ENCODE results near the gene CCDC138. TPM values are rescaled to one million over a fixed set of nuclear protein-coding genes. Genes with fewer than 3 reads are reported as not detected.

Gene CCDC138
- polyA plus RNA-seq, 1 donor, result 6.2 TPM

- DNase-seq, result no peak
- Histone ChIP-seq H3K4me3 (ENCODE audit: low read length) (no peak overlapping the region), H3K9me3 (ENCODE audit: control insufficient read depth, low read depth, low read length) (no peaks in the 10 kb centered on the region), H3K27ac (ENCODE audit: low read length) (no peak overlapping the region), H3K4me1 (ENCODE audit: control insufficient read depth, insufficient read depth, low read length) (no peaks in the 10 kb centered on the region), H3K27me3 (ENCODE audit: control insufficient read depth, insufficient read depth, low read length) (no peaks in the 10 kb centered on the region), H3K36me3 (ENCODE audit: control insufficient read depth, insufficient read depth, low read length) (peaks cover 14% of the 10 kb centered on the region)
- 100% methylated on average over 1 of the region's 3 CpGs for WGBS (ENCODE audit: insufficient coverage, low lambda C conversion rate)
Observed at GRCh38 chr2:108852375-108852774, 65.8 kb downstream of the CCDC138 start.

GRCh38 chr2:108853421-108853820, 66.8 kb downstream of the CCDC138 start:
- no CpG with 5 or more reads among the region's 2 CpGs for WGBS (ENCODE audit: insufficient coverage, low lambda C conversion rate)
- H3K36me3 ChIP-seq (ENCODE audit: control insufficient read depth, insufficient read depth, low read length), result peaks cover 14% of the 10 kb centered on the region
- no peak overlapping the region for H3K27ac ChIP-seq (ENCODE audit: low read length)
- H3K9me3 ChIP-seq (ENCODE audit: control insufficient read depth, low read depth, low read length), result no peaks in the 10 kb centered on the region
- H3K4me3 ChIP-seq (ENCODE audit: low read length), result no peak overlapping the region
- no peaks in the 10 kb centered on the region for H3K4me1 ChIP-seq (ENCODE audit: control insufficient read depth, insufficient read depth, low read length)
- no peak for DNase-seq
- no peaks in the 10 kb centered on the region for H3K27me3 ChIP-seq (ENCODE audit: control insufficient read depth, insufficient read depth, low read length)

- peaks cover 14% of the 10 kb centered on the region for H3K36me3 ChIP-seq (ENCODE audit: control insufficient read depth, insufficient read depth, low read length)
- no peaks in the 10 kb centered on the region for H3K9me3 ChIP-seq (ENCODE audit: control insufficient read depth, low read depth, low read length)
- no peak overlapping the region for H3K27ac ChIP-seq (ENCODE audit: low read length)
- no peak overlapping the region for H3K4me3 ChIP-seq (ENCODE audit: low read length)
- no peaks in the 10 kb centered on the region for H3K4me1 ChIP-seq (ENCODE audit: control insufficient read depth, insufficient read depth, low read length)
- no peaks in the 10 kb centered on the region for H3K27me3 ChIP-seq (ENCODE audit: control insufficient read depth, insufficient read depth, low read length)
- WGBS (ENCODE audit: insufficient coverage, low lambda C conversion rate), result no CpG with 5 or more reads among the region's 1 CpG
- no peak for DNase-seq
Observed at GRCh38 chr2:108854484-108854883, 67.9 kb downstream of the CCDC138 start.

- H3K4me3 ChIP-seq (ENCODE audit: low read length), result no peak overlapping the region
- no peaks in the 10 kb centered on the region for H3K27me3 ChIP-seq (ENCODE audit: control insufficient read depth, insufficient read depth, low read length)
- no peak overlapping the region for H3K27ac ChIP-seq (ENCODE audit: low read length)
- peak in 1 of 2 donors; percentile 5 for DNase-seq
- no peaks in the 10 kb centered on the region for H3K4me1 ChIP-seq (ENCODE audit: control insufficient read depth, insufficient read depth, low read length)
- peaks cover 10% of the 10 kb centered on the region for H3K36me3 ChIP-seq (ENCODE audit: control insufficient read depth, insufficient read depth, low read length)
- WGBS (ENCODE audit: insufficient coverage, low lambda C conversion rate), result 67% methylated on average over 1 of the region's 1 CpG
- no peaks in the 10 kb centered on the region for H3K9me3 ChIP-seq (ENCODE audit: control insufficient read depth, low read depth, low read length)
Observed at GRCh38 chr2:108855194-108855593, 68.6 kb downstream of the CCDC138 start.

- WGBS (ENCODE audit: insufficient coverage, low lambda C conversion rate), result 100% methylated on average over 2 of the region's 3 CpGs
- no peak overlapping the region for H3K27ac ChIP-seq (ENCODE audit: low read length)
- no peaks in the 10 kb centered on the region for H3K4me1 ChIP-seq (ENCODE audit: control insufficient read depth, insufficient read depth, low read length)
- no peaks in the 10 kb centered on the region for H3K36me3 ChIP-seq (ENCODE audit: control insufficient read depth, insufficient read depth, low read length)
- H3K4me3 ChIP-seq (ENCODE audit: low read length), result no peak overlapping the region
- DNase-seq, result no peak
- H3K27me3 ChIP-seq (ENCODE audit: control insufficient read depth, insufficient read depth, low read length), result no peaks in the 10 kb centered on the region
- no peaks in the 10 kb centered on the region for H3K9me3 ChIP-seq (ENCODE audit: control insufficient read depth, low read depth, low read length)
Observed at GRCh38 chr2:108858894-108859293, 72.3 kb downstream of the CCDC138 start.

GRCh38 chr2:108866041-108866440, 79.5 kb downstream of the CCDC138 start:
- Histone ChIP-seq H3K27me3 (ENCODE audit: control insufficient read depth, insufficient read depth, low read length) (no peaks in the 10 kb centered on the region), H3K36me3 (ENCODE audit: control insufficient read depth, insufficient read depth, low read length) (peaks cover 3% of the 10 kb centered on the region), H3K27ac (ENCODE audit: low read length) (no peak overlapping the region), H3K9me3 (ENCODE audit: control insufficient read depth, low read depth, low read length) (peaks cover 9% of the 10 kb centered on the region), H3K4me3 (ENCODE audit: low read length) (no peak overlapping the region), H3K4me1 (ENCODE audit: control insufficient read depth, insufficient read depth, low read length) (no peaks in the 10 kb centered on the region)
- DNase-seq, result no peak

- no peak for DNase-seq
- Histone ChIP-seq H3K4me1 (ENCODE audit: control insufficient read depth, insufficient read depth, low read length) (no peaks in the 10 kb centered on the region), H3K27me3 (ENCODE audit: control insufficient read depth, insufficient read depth, low read length) (no peaks in the 10 kb centered on the region), H3K9me3 (ENCODE audit: control insufficient read depth, low read depth, low read length) (peaks cover 12% of the 10 kb centered on the region), H3K4me3 (ENCODE audit: low read length) (no peak overlapping the region), H3K36me3 (ENCODE audit: control insufficient read depth, insufficient read depth, low read length) (peaks cover 3% of the 10 kb centered on the region), H3K27ac (ENCODE audit: low read length) (no peak overlapping the region)
- 100% methylated on average over 1 of the region's 1 CpG for WGBS (ENCODE audit: insufficient coverage, low lambda C conversion rate)
Observed at GRCh38 chr2:108868911-108869310, 82.3 kb downstream of the CCDC138 start.

GRCh38 chr2:108869542-108869941, 83.0 kb downstream of the CCDC138 start:
- H3K27me3 ChIP-seq (ENCODE audit: control insufficient read depth, insufficient read depth, low read length), result no peaks in the 10 kb centered on the region
- H3K4me1 ChIP-seq (ENCODE audit: control insufficient read depth, insufficient read depth, low read length), result no peaks in the 10 kb centered on the region
- no peak overlapping the region for H3K27ac ChIP-seq (ENCODE audit: low read length)
- H3K4me3 ChIP-seq (ENCODE audit: low read length), result no peak overlapping the region
- WGBS (ENCODE audit: insufficient coverage, low lambda C conversion rate), result 93% methylated on average over 3 of the region's 3 CpGs
- DNase-seq, result no peak
- peaks cover 12% of the 10 kb centered on the region for H3K9me3 ChIP-seq (ENCODE audit: control insufficient read depth, low read depth, low read length)
- H3K36me3 ChIP-seq (ENCODE audit: control insufficient read depth, insufficient read depth, low read length), result peaks cover 3% of the 10 kb centered on the region

GRCh38 chr2:108870069-108870644, 83.6 kb downstream of the CCDC138 start:
- H3K4me3 ChIP-seq (ENCODE audit: low read length), result no peak overlapping the region
- WGBS (ENCODE audit: insufficient coverage, low lambda C conversion rate), result 98% methylated on average over 5 of the region's 5 CpGs
- no peaks in the 10 kb centered on the region for H3K27me3 ChIP-seq (ENCODE audit: control insufficient read depth, insufficient read depth, low read length)
- peaks cover 3% of the 10 kb centered on the region for H3K36me3 ChIP-seq (ENCODE audit: control insufficient read depth, insufficient read depth, low read length)
- DNase-seq, result no peak
- no peaks in the 10 kb centered on the region for H3K4me1 ChIP-seq (ENCODE audit: control insufficient read depth, insufficient read depth, low read length)
- peaks cover 12% of the 10 kb centered on the region for H3K9me3 ChIP-seq (ENCODE audit: control insufficient read depth, low read depth, low read length)
- H3K27ac ChIP-seq (ENCODE audit: low read length), result no peak overlapping the region

GRCh38 chr2:108877506-108877905, 90.9 kb downstream of the CCDC138 start:
- no peaks in the 10 kb centered on the region for H3K4me1 ChIP-seq (ENCODE audit: control insufficient read depth, insufficient read depth, low read length)
- no peaks in the 10 kb centered on the region for H3K9me3 ChIP-seq (ENCODE audit: control insufficient read depth, low read depth, low read length)
- H3K27me3 ChIP-seq (ENCODE audit: control insufficient read depth, insufficient read depth, low read length), result no peaks in the 10 kb centered on the region
- no peaks in the 10 kb centered on the region for H3K36me3 ChIP-seq (ENCODE audit: control insufficient read depth, insufficient read depth, low read length)
- WGBS (ENCODE audit: insufficient coverage, low lambda C conversion rate), result 100% methylated on average over 2 of the region's 2 CpGs
- H3K27ac ChIP-seq (ENCODE audit: low read length), result no peak overlapping the region
- DNase-seq, result no peak
- no peak overlapping the region for H3K4me3 ChIP-seq (ENCODE audit: low read length)

GRCh38 chr2:108878276-108878675, 91.7 kb downstream of the CCDC138 start:
- no CpG with 5 or more reads among the region's 2 CpGs for WGBS (ENCODE audit: insufficient coverage, low lambda C conversion rate)
- Histone ChIP-seq H3K36me3 (ENCODE audit: control insufficient read depth, insufficient read depth, low read length) (no peaks in the 10 kb centered on the region), H3K27me3 (ENCODE audit: control insufficient read depth, insufficient read depth, low read length) (no peaks in the 10 kb centered on the region), H3K4me1 (ENCODE audit: control insufficient read depth, insufficient read depth, low read length) (no peaks in the 10 kb centered on the region), H3K9me3 (ENCODE audit: control insufficient read depth, low read depth, low read length) (no peaks in the 10 kb centered on the region), H3K4me3 (ENCODE audit: low read length) (no peak overlapping the region), H3K27ac (ENCODE audit: low read length) (no peak overlapping the region)
- DNase-seq, result no peak
